Lower leg skin (tissue), 4 donors: Measurements from ENCODE around the gene MSANTD4. TPM values are rescaled to one million over a fixed set of nuclear protein-coding genes. Genes with fewer than 3 reads are reported as not detected.
A peak's percentile ranks its signal among the peaks of the same experiment; 100 is the strongest.

Experiments used
- DNase-seq, 2 donors: peaks; one replicate each; pipeline ENCODE4 v3.0.0-alpha.2; 2019; ENCODE audit warnings: low spot score in 2 of 2
- H3K4me3 ChIP-seq: fragments of 200-600 bp; sonication (generic); 2 replicates; pipeline ENCODE4 v1.5.1; 2017; ENCODE audit warnings: mild to moderate bottlenecking, low read depth; ENCODE audit not compliant: poor library complexity, severe bottlenecking
- CTCF ChIP-seq, 3 donors: fragments of 450-650 bp; IDR thresholded peaks; one replicate each; pipeline ENCODE4 v1.5.1; 2016; ENCODE audit warnings: antibody characterized with exemption in 3 of 3, mild to moderate bottlenecking in 3 of 3, moderate library complexity in 2 of 3
- POLR2A ChIP-seq, 2 donors: fragments of 450-650 bp; IDR thresholded peaks; one replicate each; pipeline ENCODE4 v1.6.1; 2016 to 2017; ENCODE audit warnings: antibody characterized with exemption in 2 of 2, mild to moderate bottlenecking in 1 of 2, moderate library complexity in 1 of 2
- WGBS, 2 donors: methylation state at CpG; one replicate each; pipeline ENCODE4 v1.1.5; 2018; 5-methylcytosine and 5-hydroxymethylcytosine counted together
- intact Hi-C: fragments of 100-400 bp; cut with DNase I; formaldehyde crosslinking; loops from one replicate; pipeline ENCODE4 v1.15.0; 2023; ENCODE audit warnings: low total_unique reads
- total RNA-seq, 4 donors: library from RNA; depleted of rRNA; stranded (reverse); fragments of >200 nt; gene quantifications; one replicate each; pipeline ENCODE4 v1.1.0, GENCODE V29; 2016

Gene MSANTD4
- total RNA-seq, 4 donors from 2014 or later, result 9.2 to 14.8 (median 12.3) TPM

- no peak for DNase-seq
- intact Hi-C loops, result no loop called here
- WGBS, 2 donors, result 14 to 17% methylated on average over 18 of the region's 18 CpGs
- TF ChIP-seq POLR2A (IDR thresholded peaks at IDR 0.05), result no peak
- H3K4me3 ChIP-seq, result peak overlapping the region; percentile 90
Observed at GRCh38 chr11:106021181-106021966, 666 bp downstream of the MSANTD4 start.

- WGBS, 2 donors, result 81 to 91% methylated on average over 2 of the region's 2 CpGs
- intact Hi-C loops, result no loop called here
- TF ChIP-seq CTCF (IDR thresholded peaks at IDR 0.05), result no peak
- TF ChIP-seq POLR2A (IDR thresholded peaks at IDR 0.05), result no peak
- H3K4me3 ChIP-seq, result no peak overlapping the region
- no peak for DNase-seq
Observed at GRCh38 chr11:106017093-106017492, 4.9 kb downstream of the MSANTD4 start.

DNA sequence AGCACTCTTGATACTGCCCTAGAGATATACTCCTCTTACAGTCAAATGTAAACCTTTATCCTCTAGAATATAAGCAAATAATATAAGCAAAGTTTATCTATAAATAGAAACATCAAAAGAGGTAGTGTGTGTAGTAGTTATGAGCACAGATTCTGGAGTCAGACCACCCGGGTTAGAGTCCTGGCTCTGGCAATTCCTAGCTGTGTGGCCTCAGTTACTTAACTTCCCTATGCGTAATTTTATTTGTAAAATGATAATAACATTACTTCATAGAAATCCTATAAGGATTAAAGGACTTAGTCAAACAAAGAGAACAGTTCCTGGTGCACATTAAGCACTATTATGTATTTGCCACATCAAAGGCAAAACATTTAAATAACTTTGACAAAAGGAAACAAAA is 7.0 kb downstream of the MSANTD4 start:
- no peak for DNase-seq
- TF ChIP-seq CTCF (IDR thresholded peaks at IDR 0.05) (no peak), POLR2A (IDR thresholded peaks at IDR 0.05) (no peak)
- intact Hi-C loops, result no loop called here
- H3K4me3 ChIP-seq, result no peak overlapping the region
- 81 to 85% methylated on average over 2 of the region's 2 CpGs for WGBS, 2 donors

- H3K4me3 ChIP-seq, result no peak overlapping the region
- 84 to 88% methylated on average over 2 of the region's 2 CpGs for WGBS, 2 donors
- no peak for DNase-seq
- intact Hi-C loops, result no loop called here
- no peak for TF ChIP-seq POLR2A (IDR thresholded peaks at IDR 0.05)
- TF ChIP-seq CTCF (IDR thresholded peaks at IDR 0.05), result no peak
Observed at GRCh38 chr11:106014620-106015019, 7.4 kb downstream of the MSANTD4 start.

DNA sequence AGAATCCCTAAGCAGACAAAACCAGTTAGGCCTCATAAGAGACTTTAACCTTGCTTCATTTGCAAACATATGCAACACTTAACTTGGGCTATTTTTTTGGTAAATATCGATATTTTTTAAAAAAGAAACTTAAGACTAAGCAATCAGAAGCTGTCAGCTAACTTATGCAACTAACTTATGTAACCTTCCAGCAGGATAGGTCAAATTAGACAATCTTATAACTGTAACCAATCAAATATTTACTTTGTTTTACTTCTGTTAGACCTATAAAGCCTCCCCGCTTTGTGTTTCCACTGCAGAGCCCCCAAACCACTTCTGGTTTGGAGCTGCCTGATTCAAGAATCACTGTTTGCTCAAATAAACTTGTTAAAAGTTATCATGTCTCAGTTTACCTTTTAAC is 8.0 kb downstream of the MSANTD4 start:
- no peak overlapping the region for H3K4me3 ChIP-seq
- DNase-seq, result no peak
- TF ChIP-seq POLR2A (IDR thresholded peaks at IDR 0.05) (no peak), CTCF (IDR thresholded peaks at IDR 0.05) (no peak)
- 94% methylated on average over 2 of the region's 2 CpGs for WGBS, 2 donors
- intact Hi-C loops, result no loop called here

- DNase-seq, result no peak
- no peak overlapping the region for H3K4me3 ChIP-seq
- TF ChIP-seq CTCF (IDR thresholded peaks at IDR 0.05) (no peak), POLR2A (IDR thresholded peaks at IDR 0.05) (no peak)
- WGBS, 2 donors, result 69 to 74% methylated on average over 3 of the region's 3 CpGs
- intact Hi-C loops, result no loop called here
Observed at GRCh38 chr11:106012744-106013143, 9.3 kb downstream of the MSANTD4 start.
